B cell (primary cell): Measurements from ENCODE around the gene JAK1. TPM values are rescaled to one million over a fixed set of nuclear protein-coding genes. Genes with fewer than 3 reads are reported as not detected.

ENCODE experiments used
- ATAC-seq: fragments of 200-7000 bp; cut with Tn5 transposase; one replicate; pipeline ENCODE4 v1.10.0; 2021; ENCODE audit warnings: low read depth, mild to moderate bottlenecking, moderate number of reproducible peaks, moderate library complexity
- CTCF ChIA-PET: fragments of 350-600 bp; sonication (Branson Sonifier 250); formaldehyde crosslinking; loops from one replicate; lab custom pipeline; 2021; ENCODE audit warnings: antibody characterized with exemption, inconsistent platforms; lab: Charles Lee
- POLR2A ChIA-PET: fragments of 350-600 bp; sonication (Branson Sonifier 250); formaldehyde crosslinking; loops from one replicate; lab custom pipeline; 2021; ENCODE audit warnings: antibody characterized with exemption; lab: Charles Lee
- DNase-seq: peaks from one replicate; pipeline ENCODE4 v3.0.0; 2013
- H2AFZ ChIP-seq: 2 replicates; pipeline ENCODE4 v1.6.1; 2012; ENCODE audit warnings: mild to moderate bottlenecking, low read depth, low read length; ENCODE audit not compliant: insufficient read depth, poor library complexity, severe bottlenecking
- H3K27ac ChIP-seq, 2 donors: 1 replicate in 1 of 2; 2 replicates in 1 of 2; pipeline ENCODE4 v1.5.1; 2012 to 2013; ENCODE audit warnings: low read length in 2 of 2, mild to moderate bottlenecking in 2 of 2, moderate library complexity in 1 of 2
- H3K27me3 ChIP-seq, 4 experiments: fragments of 200-600 bp in 1 of 4; sonication (generic) in 1 of 4; replicated peaks in 1 of 4; 1 replicate in 2 of 4; 2 replicates in 2 of 4; pipeline versions ENCODE4 v1.6.1 to v1.7.0; 2013 to 2016; ENCODE audit warnings: low read length in 3 of 4, mild to moderate bottlenecking in 2 of 4, mixed read lengths in 1 of 4, moderate library complexity in 1 of 4; ENCODE audit not compliant: insufficient read depth in 4 of 4, control insufficient read depth in 3 of 4; ENCODE audit errors: control extremely low read depth in 1 of 4
- H3K36me3 ChIP-seq, 2 experiments: replicated peaks in 1 of 2; 1 replicate in 1 of 2; 2 replicates in 1 of 2; pipeline versions ENCODE4 v1.6.1 to v1.7.1; 2013; ENCODE audit warnings: low read length in 1 of 2; ENCODE audit not compliant: insufficient read depth in 2 of 2, control insufficient read depth in 1 of 2; ENCODE audit errors: control extremely low read depth in 1 of 2, extremely low read depth in 1 of 2
- H3K4me1 ChIP-seq, 2 donors: fragments of 200-600 bp in 1 of 2; sonication (generic) in 1 of 2; 1 replicate in 1 of 2; 2 replicates in 1 of 2; pipeline versions ENCODE4 v1.5.1 to v1.6.1; 2013 to 2017; ENCODE audit warnings: low read length in 2 of 2; ENCODE audit not compliant: control insufficient read depth in 2 of 2, insufficient read depth in 2 of 2
- H3K4me2 ChIP-seq: replicated peaks from 2 replicates; pipeline ENCODE3; 2012; ENCODE audit warnings: mild to moderate bottlenecking, low read depth, low read length; ENCODE audit not compliant: poor library complexity, severe bottlenecking
- H3K4me3 ChIP-seq, 5 experiments: fragments of 200-600 bp in 1 of 5; sonication (generic) in 1 of 5; 1 replicate in 3 of 5; 2 replicates in 2 of 5; pipeline versions ENCODE4 v1.5.1 to v1.7.0; 2011 to 2016; ENCODE audit warnings: low read length in 4 of 5, mild to moderate bottlenecking in 4 of 5, low read depth in 2 of 5, control low read depth in 1 of 5, moderate library complexity in 1 of 5; ENCODE audit not compliant: insufficient read depth in 1 of 5; ENCODE audit errors: control extremely low read depth in 1 of 5, extremely low read depth in 1 of 5
- H3K79me2 ChIP-seq: fragments of 200-600 bp; sonication (generic); one replicate; pipeline ENCODE4 v1.6.0; 2016; ENCODE audit warnings: low read length; ENCODE audit not compliant: control insufficient read depth, insufficient read depth
- H3K9ac ChIP-seq: fragments of 200-600 bp; sonication (generic); 2 replicates; pipeline ENCODE4 v1.6.1; 2017; ENCODE audit warnings: mild to moderate bottlenecking, low read length, moderate library complexity
- H3K9me3 ChIP-seq, 3 donors: one replicate each; pipeline versions ENCODE4 v1.6.1 to v1.7.1; 2013; ENCODE audit warnings: low read length in 2 of 3; ENCODE audit not compliant: control insufficient read depth in 2 of 3, insufficient read depth in 1 of 3; ENCODE audit errors: control extremely low read depth in 1 of 3
- H4K20me1 ChIP-seq: 2 replicates; pipeline ENCODE4 v1.6.0; 2012; ENCODE audit warnings: mild to moderate bottlenecking, low read length; ENCODE audit not compliant: insufficient read depth, control insufficient read depth, poor library complexity, severe bottlenecking
- H3K27ac Mint-ChIP-seq: one replicate; pipeline ENCODE4 v1.8.0; 2021; ENCODE audit warnings: mixed read lengths
- H3K27me3 Mint-ChIP-seq: one replicate; pipeline ENCODE4 v1.8.0; 2021; ENCODE audit warnings: mixed read lengths
- H3K4me1 Mint-ChIP-seq: one replicate; pipeline ENCODE4 v1.8.0; 2021; ENCODE audit warnings: mixed read lengths
- H3K4me3 Mint-ChIP-seq: one replicate; pipeline ENCODE4 v1.8.0; 2021; ENCODE audit warnings: mixed read lengths
- H3K9me3 Mint-ChIP-seq: one replicate; pipeline ENCODE4 v1.8.0; 2022; ENCODE audit warnings: mixed read lengths; ENCODE audit not compliant: insufficient read depth
- CTCF ChIP-seq: fragments of 200-600 bp; IDR thresholded peaks from one replicate; pipeline ENCODE4 v1.8.0; 2022; ENCODE audit warnings: antibody characterized with exemption, mild to moderate bottlenecking
- EZH2 ChIP-seq: IDR thresholded peaks from 2 replicates; pipeline ENCODE4 v1.6.1; 2012; ENCODE audit warnings: borderline replicate concordance, low read depth, mild to moderate bottlenecking, moderate library complexity, low read length; ENCODE audit not compliant: insufficient read depth, poor library complexity, severe bottlenecking
- WGBS: methylation state at CpG from one replicate; pipeline ENCODE4 v1.1.5; 2013; ENCODE audit warnings: missing lambda C conversion rate; ENCODE audit not compliant: insufficient coverage; 5-methylcytosine and 5-hydroxymethylcytosine counted together
- intact Hi-C: fragments of 100-400 bp; cut with micrococcal nuclease; formaldehyde crosslinking; loops from one replicate; pipeline ENCODE4 v1.10.0; 2022
- polyA plus RNA-seq: library from polyadenylated mRNA; depleted of rRNA; stranded (reverse); fragments of >200 nt; gene quantifications from 2 replicates; pipeline ENCODE4 v1.2.3, GENCODE V29; 2012
- total RNA-seq, 2 donors: library from RNA; stranded (reverse); fragments of 120-200 nt in 1 of 2; gene quantifications; 1 replicate in 1 of 2; 2 replicates in 1 of 2; pipeline versions ENCODE4 v1.2.3 to v1.2.4, GENCODE V29; 2013 to 2022

Gene JAK1
- total and polyA plus RNA-seq, 2 donors (not counting 1 experiment from before 2014, with no cell fraction given): 99.0 to 244 TPM

- H3K4me1 ChIP-seq: peaks cover 9 to 10% of the 10 kb centered on the region in 2 donors
- H3K9me3 ChIP-seq: no peaks in the 10 kb centered on the region
- Mint-ChIP-seq H3K27ac (peak overlapping the region; percentile 41), H3K27me3 (no peaks in the 10 kb centered on the region), H3K9me3 (no peaks in the 10 kb centered on the region), H3K4me3 (no peak overlapping the region), H3K4me1 (peaks cover 21% of the 10 kb centered on the region)
- ChIA-PET POLR2A (no interaction called here), CTCF (interaction anchor here (1.2 kb wide), 1 partner anchor 208 kb away, joined by 5 read pairs; no protein-coding TSS in a partner anchor)
- H3K4me3 ChIP-seq: no peak overlapping the region
- intact Hi-C loops: no loop called here
- 81% methylated on average over 5 of the region's 10 CpGs for WGBS
- ATAC-seq (no peak), DNase-seq (no peak)
- H4K20me1 ChIP-seq: peaks cover 5% of the 10 kb centered on the region
- no peak overlapping the region for H3K4me2 ChIP-seq
- H3K27ac ChIP-seq: no peak overlapping the region
- no peak overlapping the region for H3K9ac ChIP-seq
- no peak overlapping the region for H2AFZ ChIP-seq
- H3K36me3 ChIP-seq: peaks cover 2 to 85% of the 10 kb centered on the region in 2 experiments
- peaks cover 15% of the 10 kb centered on the region for H3K79me2 ChIP-seq
- H3K27me3 ChIP-seq: no peaks in the 10 kb centered on the region
- TF ChIP-seq EZH2 (no peak), CTCF (no peak)
These were observed 109.8 kb downstream of the JAK1 start for GRCh38 chr1:64856553-64856952.

GRCh38 chr1:64855557-64855956, 110.8 kb downstream of the JAK1 start:
- Histone ChIP-seq H3K27me3 (no peaks in the 10 kb centered on the region), H3K4me1 (peaks cover 0 to under 1% of the 10 kb centered on the region in 2 donors), H3K9ac (no peak overlapping the region), H3K4me2 (no peak overlapping the region), H3K79me2 (peaks cover 6% of the 10 kb centered on the region), H2AFZ (no peak overlapping the region), H3K9me3 (no peaks in the 10 kb centered on the region), H3K27ac (no peak overlapping the region), H4K20me1 (no peaks in the 10 kb centered on the region), H3K4me3 (no peak overlapping the region), H3K36me3 (peaks cover 2 to 89% of the 10 kb centered on the region in 2 experiments)
- Mint-ChIP-seq H3K4me1 (peaks cover 14% of the 10 kb centered on the region), H3K27me3 (no peaks in the 10 kb centered on the region), H3K9me3 (no peaks in the 10 kb centered on the region), H3K4me3 (no peak overlapping the region), H3K27ac (no peak overlapping the region)
- 98% methylated on average over 7 of the region's 8 CpGs for WGBS
- DNase-seq (no peak), ATAC-seq (no peak)
- POLR2A ChIA-PET: no interaction called here
- TF ChIP-seq EZH2 (no peak), CTCF (no peak)
- intact Hi-C loops: no loop called here
- CTCF ChIA-PET: no interaction called here
